Measurements from ENCODE around the gene LRRFIP2. TPM values are rescaled to one million over a fixed set of nuclear protein-coding genes. Genes with fewer than 3 reads are reported as not detected.
"Not testable (repeated sequence)": the region's sequence is repeated elsewhere in the genome, so short reads cannot be mapped to it uniquely, and the experiment has no call there.

LRRFIP2 gene
- total RNA-seq, 1 experiment from 2014 or later = 40.2 TPM

GRCh38 chr3:37056826-37057225 lies 117.6 kb downstream of the LRRFIP2 start:
- Histone ChIP-seq H3K9me3 (ENCODE audit: low read depth, low read length, poor library complexity, severe bottlenecking) (no peaks in the 10 kb centered on the region), H3K27me3 (replicated peaks; ENCODE audit: insufficient read depth, low read depth, low read length, poor library complexity) (no peaks in the 10 kb centered on the region), H3K4me1 (ENCODE audit: insufficient read depth, low read length, poor library complexity, severe bottlenecking) (peaks cover 14% of the 10 kb centered on the region), H3K36me3 (ENCODE audit: insufficient read depth, low read length, poor library complexity, severe bottlenecking) (peaks cover 26% of the 10 kb centered on the region), H3K27ac (ENCODE audit: low read depth, low read length, poor library complexity, severe bottlenecking) (no peak overlapping the region), H3K4me3 (ENCODE audit: low read depth, low read length, poor library complexity, severe bottlenecking) (no peak overlapping the region)
- BruUV-seq (replicated peaks) = no TSS peak
- TF ChIP-seq EZH2 (IDR thresholded peaks at IDR 0.05; ENCODE audit: borderline replicate concordance, low read depth, low read length, poor library complexity, severe bottlenecking) = no peak
- no peak for TF ChIP-seq CTCF (conservative IDR thresholded peaks at IDR 0.05; ENCODE audit: low read depth, low read length)
- no peak for DNase-seq (ENCODE audit: low spot score)
- ChIA-PET POLR2A (ENCODE audit: low non-redundant PET) (interaction anchor here (0.7 kb wide), 1 partner anchor 112 kb away, joined by 3 read pairs; no protein-coding TSS in a partner anchor), CTCF (no interaction called here)
- intact Hi-C loops (cut with micrococcal nuclease; ENCODE audit: unreplicated experiment) = no loop called here

GRCh38 chr3:37055077-37055476 lies 119.3 kb downstream of the LRRFIP2 start:
- DNase-seq (ENCODE audit: low spot score); H3K4me3 ChIP-seq (ENCODE audit: low read depth, low read length, poor library complexity, severe bottlenecking); intact Hi-C loops (cut with micrococcal nuclease; ENCODE audit: unreplicated experiment); H3K27me3 ChIP-seq (replicated peaks; ENCODE audit: insufficient read depth, low read depth, low read length, poor library complexity); BruUV-seq (replicated peaks); H3K9me3 ChIP-seq (ENCODE audit: low read depth, low read length, poor library complexity, severe bottlenecking); POLR2A ChIA-PET (ENCODE audit: low non-redundant PET): not testable (repeated sequence)
- Histone ChIP-seq H3K4me1 (ENCODE audit: insufficient read depth, low read length, poor library complexity, severe bottlenecking) (peaks cover 17% of the 10 kb centered on the region), H3K27ac (ENCODE audit: low read depth, low read length, poor library complexity, severe bottlenecking) (peak overlapping the region; percentile 32), H3K36me3 (ENCODE audit: insufficient read depth, low read length, poor library complexity, severe bottlenecking) (peaks cover 43% of the 10 kb centered on the region)
- CTCF ChIA-PET = interaction anchor here (0.7 kb wide), 1 partner anchor 162 kb away, joined by 4 read pairs; no protein-coding TSS in a partner anchor

GRCh38 chr3:37054370-37054769 lies 120.0 kb downstream of the LRRFIP2 start:
- POLR2A ChIA-PET (ENCODE audit: low non-redundant PET) = no interaction called here
- no peak for TF ChIP-seq EZH2 (IDR thresholded peaks at IDR 0.05; ENCODE audit: borderline replicate concordance, low read depth, low read length, poor library complexity, severe bottlenecking)
- no peak for TF ChIP-seq CTCF (conservative IDR thresholded peaks at IDR 0.05; ENCODE audit: low read depth, low read length)
- Histone ChIP-seq H3K4me3 (ENCODE audit: low read depth, low read length, poor library complexity, severe bottlenecking) (no peak overlapping the region), H3K4me1 (ENCODE audit: insufficient read depth, low read length, poor library complexity, severe bottlenecking) (peaks cover 23% of the 10 kb centered on the region), H3K9me3 (ENCODE audit: low read depth, low read length, poor library complexity, severe bottlenecking) (no peaks in the 10 kb centered on the region), H3K36me3 (ENCODE audit: insufficient read depth, low read length, poor library complexity, severe bottlenecking) (peaks cover 50% of the 10 kb centered on the region), H3K27me3 (replicated peaks; ENCODE audit: insufficient read depth, low read depth, low read length, poor library complexity) (no peaks in the 10 kb centered on the region), H3K27ac (ENCODE audit: low read depth, low read length, poor library complexity, severe bottlenecking) (peak overlapping the region; percentile 32)
- BruUV-seq (replicated peaks) = no TSS peak
- CTCF ChIA-PET = interaction anchor here (0.7 kb wide), 1 partner anchor 162 kb away, joined by 4 read pairs; no protein-coding TSS in a partner anchor
- peak; percentile 87 for DNase-seq (ENCODE audit: low spot score)
- intact Hi-C loops (cut with micrococcal nuclease; ENCODE audit: unreplicated experiment) = no loop called here

- POLR2A ChIA-PET (ENCODE audit: low non-redundant PET) = no interaction called here
- Histone ChIP-seq H3K27me3 (replicated peaks; ENCODE audit: insufficient read depth, low read depth, low read length, poor library complexity) (no peaks in the 10 kb centered on the region), H3K4me1 (ENCODE audit: insufficient read depth, low read length, poor library complexity, severe bottlenecking) (peaks cover 27% of the 10 kb centered on the region), H3K4me3 (ENCODE audit: low read depth, low read length, poor library complexity, severe bottlenecking) (no peak overlapping the region), H3K27ac (ENCODE audit: low read depth, low read length, poor library complexity, severe bottlenecking) (no peak overlapping the region), H3K36me3 (ENCODE audit: insufficient read depth, low read length, poor library complexity, severe bottlenecking) (peaks cover 56% of the 10 kb centered on the region), H3K9me3 (ENCODE audit: low read depth, low read length, poor library complexity, severe bottlenecking) (no peaks in the 10 kb centered on the region)
- no peak for TF ChIP-seq EZH2 (IDR thresholded peaks at IDR 0.05; ENCODE audit: borderline replicate concordance, low read depth, low read length, poor library complexity, severe bottlenecking)
- TSS peak; percentile 75 for BruUV-seq (replicated peaks)
- CTCF ChIA-PET = no interaction called here
- intact Hi-C loops (cut with micrococcal nuclease; ENCODE audit: unreplicated experiment) = no loop called here
- DNase-seq (ENCODE audit: low spot score) = no peak
Observed at GRCh38 chr3:37053753-37054152, 120.6 kb downstream of the LRRFIP2 start.
